Measurements from ENCODE around the gene KBTBD7. TPM values are rescaled to one million over a fixed set of nuclear protein-coding genes. Genes with fewer than 3 reads are reported as not detected.

KBTBD7 gene
- total and polyA plus RNA-seq, 2 donors (not counting 1 experiment from before 2014, with no cell fraction given), result 0.73 to 9.2 TPM

GRCh38 chr13:41186481-41186880 is 7.9 kb downstream of the KBTBD7 start:
- H3K4me3 ChIP-seq (ENCODE audit: control extremely low read depth in 1 of 5, extremely low read depth in 1 of 5, insufficient read depth in 1 of 5, low read depth in 2 of 5, low read length in 4 of 5), result no peak overlapping the region
- H4K20me1 ChIP-seq (ENCODE audit: control insufficient read depth, insufficient read depth, low read length, poor library complexity, severe bottlenecking), result no peaks in the 10 kb centered on the region
- TF ChIP-seq EZH2 (IDR thresholded peaks at IDR 0.05; ENCODE audit: borderline replicate concordance, insufficient read depth, low read depth, low read length, poor library complexity, severe bottlenecking), result no peak
- no peak for TF ChIP-seq CTCF (IDR thresholded peaks at IDR 0.05)
- no peaks in the 10 kb centered on the region for H3K9me3 Mint-ChIP-seq (ENCODE audit: insufficient read depth)
- no peaks in the 10 kb centered on the region for H3K9me3 ChIP-seq (ENCODE audit: control extremely low read depth in 1 of 3, control insufficient read depth in 2 of 3, insufficient read depth in 1 of 3, low read length in 2 of 3)
- H3K27ac Mint-ChIP-seq, result no peak overlapping the region
- H3K4me1 ChIP-seq (ENCODE audit: control insufficient read depth in 2 of 2, insufficient read depth in 2 of 2, low read length in 2 of 2), result no peaks in the 10 kb centered on the region
- DNase-seq (no peak), ATAC-seq (ENCODE audit: low read depth) (no peak)
- intact Hi-C loops (cut with micrococcal nuclease), result no loop called here
- H3K4me2 ChIP-seq (replicated peaks; ENCODE audit: low read depth, low read length, poor library complexity, severe bottlenecking), result no peak overlapping the region
- ChIA-PET CTCF (interaction anchor here (0.6 kb wide), 1 partner anchor 178 kb away, joined by 3 read pairs; no protein-coding TSS in a partner anchor), POLR2A (no interaction called here)
- H3K79me2 ChIP-seq (ENCODE audit: control insufficient read depth, insufficient read depth, low read length), result no peaks in the 10 kb centered on the region
- no peak overlapping the region for H3K27ac ChIP-seq (ENCODE audit: low read length in 2 of 2)
- peaks cover 6% of the 10 kb centered on the region for H3K4me1 Mint-ChIP-seq
- no peak overlapping the region for H2AFZ ChIP-seq (ENCODE audit: insufficient read depth, low read depth, low read length, poor library complexity, severe bottlenecking)
- H3K27me3 ChIP-seq (replicated peaks in 1 of 4; ENCODE audit: control extremely low read depth in 1 of 4, control insufficient read depth in 3 of 4, insufficient read depth in 4 of 4, low read length in 3 of 4), result no peaks in the 10 kb centered on the region
- WGBS (ENCODE audit: insufficient coverage), result 94% methylated on average over 2 of the region's 3 CpGs
- H3K9ac ChIP-seq (ENCODE audit: low read length), result no peak overlapping the region
- H3K27me3 Mint-ChIP-seq, result no peaks in the 10 kb centered on the region
- no peaks in the 10 kb centered on the region for H3K36me3 ChIP-seq (replicated peaks in 1 of 2; ENCODE audit: control extremely low read depth in 1 of 2, control insufficient read depth in 1 of 2, extremely low read depth in 1 of 2, insufficient read depth in 2 of 2, low read length in 1 of 2)
- no peak overlapping the region for H3K4me3 Mint-ChIP-seq

GRCh38 chr13:41182231-41182630 is 12.1 kb downstream of the KBTBD7 start:
- Histone ChIP-seq H3K27ac (ENCODE audit: low read length in 2 of 2) (no peak overlapping the region), H3K9me3 (ENCODE audit: control extremely low read depth in 1 of 3, control insufficient read depth in 2 of 3, insufficient read depth in 1 of 3, low read length in 2 of 3) (no peaks in the 10 kb centered on the region), H3K9ac (ENCODE audit: low read length) (no peak overlapping the region), H3K4me1 (ENCODE audit: control insufficient read depth in 2 of 2, insufficient read depth in 2 of 2, low read length in 2 of 2) (no peaks in the 10 kb centered on the region), H2AFZ (ENCODE audit: insufficient read depth, low read depth, low read length, poor library complexity, severe bottlenecking) (no peak overlapping the region), H3K36me3 (replicated peaks in 1 of 2; ENCODE audit: control extremely low read depth in 1 of 2, control insufficient read depth in 1 of 2, extremely low read depth in 1 of 2, insufficient read depth in 2 of 2, low read length in 1 of 2) (no peaks in the 10 kb centered on the region), H3K79me2 (ENCODE audit: control insufficient read depth, insufficient read depth, low read length) (no peaks in the 10 kb centered on the region), H3K27me3 (replicated peaks in 1 of 4; ENCODE audit: control extremely low read depth in 1 of 4, control insufficient read depth in 3 of 4, insufficient read depth in 4 of 4, low read length in 3 of 4) (no peaks in the 10 kb centered on the region), H3K4me3 (ENCODE audit: control extremely low read depth in 1 of 5, extremely low read depth in 1 of 5, insufficient read depth in 1 of 5, low read depth in 2 of 5, low read length in 4 of 5) (no peak overlapping the region), H3K4me2 (replicated peaks; ENCODE audit: low read depth, low read length, poor library complexity, severe bottlenecking) (no peak overlapping the region), H4K20me1 (ENCODE audit: control insufficient read depth, insufficient read depth, low read length, poor library complexity, severe bottlenecking) (no peaks in the 10 kb centered on the region)
- POLR2A ChIA-PET, result no interaction called here
- intact Hi-C loops (cut with micrococcal nuclease), result loop anchor here (5.0 kb wide), 1 partner anchor 40 kb away; no protein-coding TSS in a partner anchor
- Mint-ChIP-seq H3K4me3 (no peak overlapping the region), H3K27ac (no peak overlapping the region), H3K9me3 (ENCODE audit: insufficient read depth) (no peaks in the 10 kb centered on the region), H3K4me1 (no peaks in the 10 kb centered on the region), H3K27me3 (no peaks in the 10 kb centered on the region)
- TF ChIP-seq EZH2 (IDR thresholded peaks at IDR 0.05; ENCODE audit: borderline replicate concordance, insufficient read depth, low read depth, low read length, poor library complexity, severe bottlenecking), result no peak
- TF ChIP-seq CTCF (IDR thresholded peaks at IDR 0.05), result no peak
- CTCF ChIA-PET, result interaction anchor here (0.6 kb wide), 1 partner anchor 19 kb away, joined by 3 read pairs; no protein-coding TSS in a partner anchor
- ATAC-seq (ENCODE audit: low read depth) (no peak), DNase-seq (no peak)

Data from B cell (primary cell).